Measurements from ENCODE around the gene GNMT.

GRCh38 chr6:43001843-43002242 lies 41.3 kb downstream of the GNMT start:
- TF ChIP-seq FOXM1 (IDR thresholded peaks at IDR 0.05; ENCODE audit: borderline replicate concordance, low read depth): no peak
- TF ChIP-seq MAX (IDR thresholded peaks at IDR 0.05): no peak
- no peak for TF ChIP-seq REST (IDR thresholded peaks at IDR 0.05; ENCODE audit: low read depth)
- TF ChIP-seq TAF1 (IDR thresholded peaks at IDR 0.05; ENCODE audit: low read depth): no peak
- no peak for TF ChIP-seq TEAD4 (IDR thresholded peaks at IDR 0.05)
- no peak for TF ChIP-seq TCF12 (IDR thresholded peaks at IDR 0.05; ENCODE audit: low read depth)
- TF ChIP-seq EP300 (IDR thresholded peaks at IDR 0.05; ENCODE audit: borderline replicate concordance): no peak
- TF ChIP-seq RAD21 (IDR thresholded peaks at IDR 0.05; ENCODE audit: low read depth): no peak
- no peak for TF ChIP-seq YY1 (IDR thresholded peaks at IDR 0.05; ENCODE audit: low read depth)
- no peak for TF ChIP-seq CEBPB (IDR thresholded peaks at IDR 0.05)
- no peak for TF ChIP-seq USF1 (IDR thresholded peaks at IDR 0.05)
